T-helper 1 cell treated with Interleukin-12 subunit alpha and Interleukin-12 subunit beta and Interleukin-4 antibody, amounts not matched to agents 30 ng/mL and 1 ng/mL, for 36 hours (primary cell): Measurements from ENCODE around the gene SP5. TPM values are rescaled to one million over a fixed set of nuclear protein-coding genes. Genes with fewer than 3 reads are reported as not detected.
"Not testable (repeated sequence)": the region's sequence is repeated elsewhere in the genome, so short reads cannot be mapped to it uniquely, and the experiment has no call there.

Experiments
- intact Hi-C: fragments of 100-400 bp; cut with micrococcal nuclease; formaldehyde crosslinking; loops from one replicate; pipeline ENCODE4 v1.15.1; 2024
- total RNA-seq: library from RNA; stranded (reverse); gene quantifications from 2 replicates; pipeline ENCODE4 v1.2.3, GENCODE V29; 2022

SP5 gene
- total RNA-seq, 1 donor from 2014 or later = 0.17 TPM

GRCh38 chr2:170737406-170737805, 22.3 kb downstream of the SP5 start:
- intact Hi-C loops = no loop called here

DNA sequence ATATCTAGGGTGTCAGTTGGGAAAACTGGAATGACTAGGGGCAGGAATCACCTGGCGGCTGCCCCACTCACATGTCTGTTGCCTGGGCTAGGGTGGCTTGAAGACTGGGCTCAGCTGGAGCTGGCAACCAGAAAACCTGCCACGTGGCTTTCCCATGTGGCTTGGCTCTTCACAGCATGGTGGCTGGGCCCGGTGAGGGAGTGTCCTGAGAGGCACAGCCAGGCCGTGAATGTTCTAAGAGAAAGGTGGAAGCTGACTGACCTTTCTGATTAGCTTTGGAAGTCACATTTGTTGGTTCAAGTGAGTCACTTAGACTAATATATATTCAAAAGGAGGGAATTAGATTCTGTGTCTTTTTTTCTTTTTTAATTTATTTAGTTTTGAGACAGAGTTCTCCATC, 22.7 kb downstream of the SP5 start:
- intact Hi-C loops = no loop called here

DNA sequence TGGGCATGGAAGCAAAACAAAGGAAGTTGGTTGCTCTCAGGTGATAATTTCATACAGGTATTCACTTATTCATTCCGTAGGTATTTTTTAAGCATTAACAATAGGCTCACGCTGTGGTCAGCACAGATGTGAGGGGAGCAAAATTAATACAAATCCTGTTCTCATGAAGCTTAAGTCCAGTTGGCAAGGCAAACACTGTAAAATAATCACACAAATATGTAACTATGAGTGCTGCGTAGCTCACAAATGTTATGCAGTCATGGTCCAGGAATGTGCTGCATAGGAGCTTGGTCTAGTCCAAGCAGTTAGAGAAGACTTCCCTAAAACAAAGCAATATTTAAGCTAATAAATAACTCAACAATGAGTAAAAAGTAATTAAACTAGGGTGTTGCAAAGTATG, 23.9 kb downstream of the SP5 start:
- intact Hi-C loops = no loop called here

DNA sequence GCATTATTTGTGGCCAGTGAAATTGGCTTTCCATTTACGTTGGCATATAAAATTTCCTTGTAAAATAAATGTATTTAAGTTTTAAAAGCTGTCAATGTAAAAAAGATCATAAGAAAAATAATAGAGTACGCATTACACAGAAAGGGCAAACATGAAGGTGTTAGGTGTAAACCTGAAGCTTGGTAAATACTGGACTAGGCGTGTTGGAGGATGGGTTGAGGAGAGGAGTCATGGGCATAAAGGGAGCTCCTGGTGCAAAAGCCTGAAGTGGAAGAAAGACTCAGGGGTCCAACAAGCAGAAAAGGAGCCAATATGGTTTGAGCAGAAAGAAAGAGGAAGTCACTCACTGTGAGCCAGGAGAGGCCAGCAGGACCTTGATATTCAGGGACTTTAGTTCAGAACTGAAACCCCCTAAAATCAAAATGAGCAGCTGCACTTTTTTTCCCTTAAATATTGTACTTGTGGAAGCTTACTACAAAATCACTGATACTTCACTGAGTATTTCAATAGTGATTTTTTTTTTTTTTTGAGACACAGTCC, 24.4 kb downstream of the SP5 start:
- intact Hi-C loops = no loop called here

- intact Hi-C loops = no loop called here
These were observed 25.5 kb downstream of the SP5 start for GRCh38 chr2:170740660-170741059.

- intact Hi-C loops = no loop called here
These were observed 26.9 kb downstream of the SP5 start for GRCh38 chr2:170742000-170742399.

DNA sequence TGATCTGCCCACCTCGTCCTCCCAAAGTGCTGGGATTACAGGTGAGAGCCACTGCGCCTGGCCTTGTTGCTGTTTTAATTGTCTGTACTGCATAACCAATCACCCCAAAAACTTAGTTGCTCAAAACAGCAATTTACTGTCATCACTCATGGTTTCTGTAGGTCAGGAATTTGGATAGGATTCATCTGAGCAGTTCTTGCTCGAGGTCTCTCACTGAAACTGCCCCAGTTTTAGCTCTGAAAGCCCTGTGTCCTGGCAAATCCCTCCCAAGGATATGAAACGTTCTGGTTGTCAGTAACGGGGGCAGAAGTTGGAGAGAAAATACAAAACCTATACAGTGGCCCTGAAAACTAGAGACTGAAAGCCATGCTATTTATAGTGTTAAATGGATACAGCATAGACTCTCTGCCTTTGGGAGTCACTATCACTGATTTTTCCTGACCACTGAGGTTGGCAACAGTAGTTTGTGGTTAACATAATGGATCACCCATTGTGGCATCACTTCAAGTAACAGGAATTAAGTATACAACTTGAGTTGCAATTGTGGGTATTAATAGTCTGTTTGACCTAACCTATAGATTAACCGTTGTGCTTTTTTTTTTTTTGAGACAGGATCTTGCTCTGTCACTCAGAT, 27.9 kb downstream of the SP5 start:
- intact Hi-C loops = no loop called here

- intact Hi-C loops = no loop called here
These were observed 28.5 kb downstream of the SP5 start for GRCh38 chr2:170743530-170744239.

- intact Hi-C loops = no loop called here
These were observed 29.3 kb downstream of the SP5 start for GRCh38 chr2:170744248-170745002.

GRCh38 chr2:170745305-170745704, 30.2 kb downstream of the SP5 start:
- intact Hi-C loops = no loop called here

DNA sequence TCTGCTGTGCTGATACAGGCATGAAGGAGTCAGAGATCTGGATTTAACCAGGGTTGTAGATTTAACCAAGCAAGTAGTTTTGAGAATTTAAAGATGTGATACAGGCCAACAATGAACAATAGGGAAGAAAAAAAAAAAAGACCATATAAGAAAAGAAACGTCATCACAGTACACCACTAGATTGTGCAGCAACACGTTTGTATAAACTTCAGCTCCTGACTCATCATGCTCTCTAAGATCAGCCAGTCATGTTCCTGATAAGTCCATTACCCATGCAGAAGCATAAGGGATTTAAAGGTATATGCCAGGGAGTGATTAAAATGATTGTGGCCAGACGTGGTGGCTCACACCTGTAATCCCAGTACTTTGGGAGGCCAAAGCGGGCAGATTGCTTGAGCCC, 32.8 kb downstream of the SP5 start:
- intact Hi-C loops = no loop called here

DNA sequence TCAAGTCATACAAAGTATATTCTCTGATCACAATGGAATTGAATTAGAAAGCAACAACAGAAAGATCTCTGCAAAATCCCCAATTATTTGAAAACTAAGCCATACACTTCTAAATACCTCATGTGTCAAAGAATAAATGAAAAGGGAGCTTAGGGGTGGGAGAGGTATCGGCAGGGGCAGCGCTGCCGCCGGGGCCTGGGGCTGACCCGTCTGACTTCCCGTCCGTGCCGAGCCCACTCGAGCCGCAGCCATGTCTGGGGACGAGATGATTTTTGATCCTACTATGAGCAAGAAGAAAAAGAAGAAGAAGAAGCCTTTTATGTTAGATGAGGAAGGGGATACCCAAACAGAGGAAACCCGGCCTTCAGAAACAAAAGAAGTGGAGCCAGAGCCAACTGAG, 36.4 kb downstream of the SP5 start:
- intact Hi-C loops = not testable (repeated sequence)

DNA sequence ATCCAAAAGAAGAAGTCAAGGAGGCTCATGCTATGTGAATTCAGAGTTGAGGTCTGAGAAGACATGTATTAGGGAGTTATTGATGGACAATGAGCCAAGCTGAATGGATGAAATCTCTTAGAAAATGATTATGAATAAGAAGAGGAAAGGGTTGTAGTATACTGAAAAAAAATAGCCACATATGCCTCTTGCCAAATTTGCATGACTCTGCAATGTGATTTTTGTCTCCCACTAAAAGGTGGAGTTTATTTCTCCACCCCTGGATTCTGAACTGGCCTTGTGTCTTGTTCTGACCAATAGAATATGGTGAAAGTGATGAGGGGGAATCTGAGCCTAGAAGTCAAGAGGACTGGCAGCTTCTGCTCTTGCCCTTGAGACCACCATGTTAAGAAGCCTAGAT, 46.4 kb downstream of the SP5 start:
- intact Hi-C loops = no loop called here

GRCh38 chr2:170762760-170763159, 47.6 kb downstream of the SP5 start:
- intact Hi-C loops = no loop called here

GRCh38 chr2:170763232-170763631, 48.1 kb downstream of the SP5 start:
- intact Hi-C loops = no loop called here

- intact Hi-C loops = no loop called here
These were observed 49.7 kb downstream of the SP5 start for GRCh38 chr2:170764880-170765261.

GRCh38 chr2:170766693-170767092, 51.6 kb downstream of the SP5 start:
- intact Hi-C loops = no loop called here

Other genes starting within 250 kb of the SP5 start
- not detected in 2 replicates for gene ERICH2, start 55.0 kb downstream of the SP5 start, total RNA-seq
- gene GAD1, start 101.5 kb downstream of the SP5 start, total RNA-seq = 4.0 and 5.1 TPM in 2 replicates
- gene GORASP2, start 213.9 kb downstream of the SP5 start, total RNA-seq = 81.4 and 84.4 TPM in 2 replicates